ENCODE data around the gene CTTN.
A peak's percentile ranks its signal among the peaks of the same experiment; 100 is the strongest.

Gene CTTN

DNA sequence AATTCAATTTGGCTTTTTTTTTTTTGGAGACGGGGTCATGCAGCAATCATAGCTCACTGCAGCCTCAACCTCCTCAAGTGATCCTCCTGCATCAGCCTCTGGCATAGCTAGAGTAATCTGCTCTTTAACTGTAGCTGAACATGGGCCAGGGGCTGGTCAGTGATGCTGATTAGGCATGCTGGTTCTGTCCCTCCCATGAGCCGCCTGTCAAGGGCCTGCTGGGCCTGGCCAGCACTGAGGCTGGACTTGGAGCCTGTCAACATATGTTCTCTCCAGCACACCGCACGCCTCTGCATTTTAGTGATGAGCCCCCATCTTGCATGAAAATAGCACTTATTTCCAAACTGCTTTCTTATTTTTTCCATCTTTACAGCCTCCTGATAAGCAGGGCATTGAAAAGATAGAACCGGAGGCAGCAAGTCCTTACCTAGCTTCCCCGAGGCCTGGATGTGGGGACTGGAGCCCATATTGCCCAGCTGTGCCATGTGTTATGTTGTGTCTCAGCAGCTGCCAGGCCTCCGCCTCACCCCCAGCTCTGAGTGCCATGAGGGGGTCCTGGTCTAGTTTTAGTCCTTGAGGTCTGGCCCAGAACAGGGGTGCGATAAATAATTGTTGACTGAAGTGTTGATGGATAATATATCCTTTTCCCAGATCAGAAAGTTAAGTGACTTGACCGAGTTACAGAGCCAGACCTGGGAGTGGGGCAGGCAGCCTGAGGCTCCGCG is 80.0 kb downstream of the CTTN start:
- no CpG with 5 or more reads among the region's 11 CpGs for WGBS (ENCODE audit: extremely low coverage, insufficient coverage, low lambda C conversion rate)
- no peak overlapping the region for H3K4me3 ChIP-seq (ENCODE audit: low read length)

DNA sequence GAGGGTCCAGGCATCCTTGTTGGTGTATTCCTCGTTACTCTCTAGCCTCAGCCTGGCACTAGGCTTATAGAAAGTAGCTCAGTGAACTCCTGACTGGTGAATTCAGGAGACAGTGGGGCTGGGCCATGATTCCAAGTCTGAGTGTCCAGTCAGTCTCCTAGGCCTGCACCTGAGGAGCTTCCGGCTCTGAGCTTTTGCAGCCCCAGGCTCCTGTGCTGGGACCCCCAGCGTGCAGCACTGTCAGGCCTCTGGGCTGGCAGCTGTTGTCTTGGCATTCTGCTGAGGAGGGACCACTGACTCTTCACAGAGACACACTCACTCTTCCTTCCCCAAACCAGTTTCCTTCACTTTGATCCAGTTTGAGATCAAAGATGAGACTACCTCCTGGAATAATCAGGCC is 82.4 kb downstream of the CTTN start:
- no peak overlapping the region for H4K8ac ChIP-seq (ENCODE audit: low read depth, low read length)
- H3K36me3 ChIP-seq (ENCODE audit: control insufficient read depth, insufficient read depth, low read length), result no peaks in the 10 kb centered on the region
- no peak overlapping the region for H3K23ac ChIP-seq (ENCODE audit: low read length)
- no peaks in the 10 kb centered on the region for H3K4me1 ChIP-seq (ENCODE audit: control insufficient read depth, low read depth, low read length)
- no peak overlapping the region for H3K4me2 ChIP-seq (ENCODE audit: low read length)
- no peak for DNase-seq
- no peaks in the 10 kb centered on the region for H3K79me2 ChIP-seq (ENCODE audit: control insufficient read depth, insufficient read depth, low read length)
- H3K4me3 ChIP-seq (ENCODE audit: low read length), result no peak overlapping the region
- no peak overlapping the region for H4K5ac ChIP-seq (ENCODE audit: low read length)
- H3K27ac ChIP-seq (ENCODE audit: low read depth, low read length), result no peak overlapping the region
- no peak overlapping the region for H3K9ac ChIP-seq (ENCODE audit: low read length)
- H2BK120ac ChIP-seq (ENCODE audit: low read depth, low read length), result no peak overlapping the region
- H3K56ac ChIP-seq (ENCODE audit: low read length), result no peak overlapping the region
- H2AK5ac ChIP-seq (ENCODE audit: low read length), result no peak overlapping the region
- H2BK15ac ChIP-seq (replicated peaks; ENCODE audit: low read depth), result no peak overlapping the region
- no peak overlapping the region for H3K18ac ChIP-seq (ENCODE audit: low read length)
- H3K79me1 ChIP-seq (ENCODE audit: low read length), result no peaks in the 10 kb centered on the region
- WGBS (ENCODE audit: extremely low coverage, insufficient coverage, low lambda C conversion rate), result no CpG with 5 or more reads among the region's 3 CpGs
- no peak overlapping the region for H3K4ac ChIP-seq (ENCODE audit: low read depth, low read length)
- H2BK5ac ChIP-seq (ENCODE audit: low read length), result no peak overlapping the region
- no peaks in the 10 kb centered on the region for H3K27me3 ChIP-seq (ENCODE audit: insufficient read depth, low read length, poor library complexity)

More for the DNA sequence above, 80.0 kb downstream of the CTTN start:
- H3K23ac ChIP-seq (ENCODE audit: low read length), result no peak overlapping the region
- no peak overlapping the region for H3K18ac ChIP-seq (ENCODE audit: low read length)
- no peak overlapping the region for H2BK5ac ChIP-seq (ENCODE audit: low read length)
- H3K4me1 ChIP-seq (ENCODE audit: control insufficient read depth, low read depth, low read length), result no peaks in the 10 kb centered on the region
- H3K4ac ChIP-seq (ENCODE audit: low read depth, low read length), result no peak overlapping the region
- H3K79me2 ChIP-seq (ENCODE audit: control insufficient read depth, insufficient read depth, low read length), result no peaks in the 10 kb centered on the region
- no peak overlapping the region for H2BK15ac ChIP-seq (replicated peaks; ENCODE audit: low read depth)
- H3K4me2 ChIP-seq (ENCODE audit: low read length), result no peak overlapping the region
- H3K56ac ChIP-seq (ENCODE audit: low read length), result no peak overlapping the region
- H3K79me1 ChIP-seq (ENCODE audit: low read length), result no peaks in the 10 kb centered on the region
- no peaks in the 10 kb centered on the region for H3K27me3 ChIP-seq (ENCODE audit: insufficient read depth, low read length, poor library complexity)
- no peak overlapping the region for H3K27ac ChIP-seq (ENCODE audit: low read depth, low read length)
- H3K36me3 ChIP-seq (ENCODE audit: control insufficient read depth, insufficient read depth, low read length), result no peaks in the 10 kb centered on the region
- no peak overlapping the region for H4K5ac ChIP-seq (ENCODE audit: low read length)
- no peak overlapping the region for H2BK120ac ChIP-seq (ENCODE audit: low read depth, low read length)
- H2AK5ac ChIP-seq (ENCODE audit: low read length), result no peak overlapping the region
- H3K9ac ChIP-seq (ENCODE audit: low read length), result no peak overlapping the region
- no peak for DNase-seq
- H4K8ac ChIP-seq (ENCODE audit: low read depth, low read length), result no peak overlapping the region

- H2BK5ac ChIP-seq (ENCODE audit: low read length), result no peak overlapping the region
- H2AK5ac ChIP-seq (ENCODE audit: low read length), result no peak overlapping the region
- no peak overlapping the region for H3K56ac ChIP-seq (ENCODE audit: low read length)
- H4K5ac ChIP-seq (ENCODE audit: low read length), result no peak overlapping the region
- H3K27ac ChIP-seq (ENCODE audit: low read depth, low read length), result no peak overlapping the region
- H3K18ac ChIP-seq (ENCODE audit: low read length), result no peak overlapping the region
- H3K4me1 ChIP-seq (ENCODE audit: control insufficient read depth, low read depth, low read length), result no peaks in the 10 kb centered on the region
- DNase-seq, result no peak
- no peak overlapping the region for H2BK120ac ChIP-seq (ENCODE audit: low read depth, low read length)
- H2BK15ac ChIP-seq (replicated peaks; ENCODE audit: low read depth), result no peak overlapping the region
- no peak overlapping the region for H3K4me2 ChIP-seq (ENCODE audit: low read length)
- H3K4me3 ChIP-seq (ENCODE audit: low read length), result no peak overlapping the region
- H3K79me1 ChIP-seq (ENCODE audit: low read length), result no peaks in the 10 kb centered on the region
- no peak overlapping the region for H4K8ac ChIP-seq (ENCODE audit: low read depth, low read length)
- WGBS (ENCODE audit: extremely low coverage, insufficient coverage, low lambda C conversion rate), result no CpG with 5 or more reads among the region's 21 CpGs
- H3K27me3 ChIP-seq (ENCODE audit: insufficient read depth, low read length, poor library complexity), result no peaks in the 10 kb centered on the region
- H3K23ac ChIP-seq (ENCODE audit: low read length), result no peak overlapping the region
- no peaks in the 10 kb centered on the region for H3K79me2 ChIP-seq (ENCODE audit: control insufficient read depth, insufficient read depth, low read length)
- H3K36me3 ChIP-seq (ENCODE audit: control insufficient read depth, insufficient read depth, low read length), result no peaks in the 10 kb centered on the region
- no peak overlapping the region for H3K9ac ChIP-seq (ENCODE audit: low read length)
- no peak overlapping the region for H3K4ac ChIP-seq (ENCODE audit: low read depth, low read length)
Measured at GRCh38 chr11:70481625-70482528, 83.5 kb downstream of the CTTN start.

GRCh38 chr11:70482529-70482917 is 84.2 kb downstream of the CTTN start:
- Histone ChIP-seq H3K27ac (ENCODE audit: low read depth, low read length) (no peak overlapping the region), H3K79me2 (ENCODE audit: control insufficient read depth, insufficient read depth, low read length) (no peaks in the 10 kb centered on the region), H3K4me2 (ENCODE audit: low read length) (no peak overlapping the region), H2BK120ac (ENCODE audit: low read depth, low read length) (no peak overlapping the region), H2AK5ac (ENCODE audit: low read length) (no peak overlapping the region), H3K79me1 (ENCODE audit: low read length) (no peaks in the 10 kb centered on the region), H3K18ac (ENCODE audit: low read length) (no peak overlapping the region), H2BK15ac (replicated peaks; ENCODE audit: low read depth) (no peak overlapping the region), H4K8ac (ENCODE audit: low read depth, low read length) (no peak overlapping the region), H3K4me3 (ENCODE audit: low read length) (no peak overlapping the region), H3K27me3 (ENCODE audit: insufficient read depth, low read length, poor library complexity) (no peaks in the 10 kb centered on the region), H3K36me3 (ENCODE audit: control insufficient read depth, insufficient read depth, low read length) (no peaks in the 10 kb centered on the region), H4K5ac (ENCODE audit: low read length) (no peak overlapping the region), H2BK5ac (ENCODE audit: low read length) (no peak overlapping the region), H3K56ac (ENCODE audit: low read length) (no peak overlapping the region), H3K4me1 (ENCODE audit: control insufficient read depth, low read depth, low read length) (no peaks in the 10 kb centered on the region), H3K9ac (ENCODE audit: low read length) (no peak overlapping the region), H3K23ac (ENCODE audit: low read length) (no peak overlapping the region), H3K4ac (ENCODE audit: low read depth, low read length) (no peak overlapping the region)
- DNase-seq, result no peak
- no CpG with 5 or more reads among the region's 12 CpGs for WGBS (ENCODE audit: extremely low coverage, insufficient coverage, low lambda C conversion rate)

DNA sequence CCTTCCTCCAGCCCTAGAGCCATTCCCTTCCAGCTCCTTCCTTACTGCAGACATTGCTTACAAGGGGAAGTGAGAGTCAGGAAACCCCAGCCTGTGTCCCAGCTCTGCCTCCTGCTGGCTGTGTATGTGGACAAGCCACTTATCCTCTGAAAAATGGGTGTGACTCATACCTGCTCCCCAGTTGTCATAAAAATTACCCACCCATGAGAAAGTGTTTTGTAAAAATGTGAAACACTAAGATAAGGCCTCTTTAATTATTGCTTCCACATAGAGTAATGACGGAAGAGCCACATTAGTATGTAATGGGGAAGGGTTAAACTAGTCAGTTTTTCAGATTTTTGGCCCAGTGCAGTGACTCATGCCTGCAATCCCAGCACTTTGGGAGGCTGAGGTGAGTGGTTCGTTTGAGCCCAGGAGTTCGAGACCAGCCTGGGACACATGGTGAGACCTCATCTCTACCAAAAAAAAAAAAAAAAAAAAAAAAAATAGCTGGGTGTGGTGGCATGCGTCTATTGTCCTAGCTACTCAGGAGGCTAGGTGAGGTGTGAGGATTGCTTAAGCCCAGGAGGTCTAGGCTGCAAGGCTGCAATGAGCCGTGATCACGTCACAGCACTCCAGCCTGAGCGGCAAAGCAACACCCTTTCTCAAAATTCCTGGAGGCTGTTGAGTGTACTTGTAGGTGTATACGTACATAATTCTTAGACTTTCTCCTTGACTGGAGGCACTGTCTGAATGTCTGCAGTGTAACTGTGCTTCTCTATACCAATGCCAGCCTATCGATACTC is 84.9 kb downstream of the CTTN start:
- H3K27ac ChIP-seq (ENCODE audit: low read depth, low read length), result no peak overlapping the region
- H3K4me3 ChIP-seq (ENCODE audit: low read length), result no peak overlapping the region
- no peak overlapping the region for H2BK120ac ChIP-seq (ENCODE audit: low read depth, low read length)
- no peaks in the 10 kb centered on the region for H3K27me3 ChIP-seq (ENCODE audit: insufficient read depth, low read length, poor library complexity)
- H4K8ac ChIP-seq (ENCODE audit: low read depth, low read length), result no peak overlapping the region
- H3K9ac ChIP-seq (ENCODE audit: low read length), result no peak overlapping the region
- H3K4me1 ChIP-seq (ENCODE audit: control insufficient read depth, low read depth, low read length), result no peaks in the 10 kb centered on the region
- no peak overlapping the region for H2BK5ac ChIP-seq (ENCODE audit: low read length)
- no peak overlapping the region for H3K4me2 ChIP-seq (ENCODE audit: low read length)
- no peak overlapping the region for H2AK5ac ChIP-seq (ENCODE audit: low read length)
- H3K23ac ChIP-seq (ENCODE audit: low read length), result no peak overlapping the region
- no peak overlapping the region for H2BK15ac ChIP-seq (replicated peaks; ENCODE audit: low read depth)
- DNase-seq, result peak; percentile 68
- no peak overlapping the region for H4K5ac ChIP-seq (ENCODE audit: low read length)
- no peaks in the 10 kb centered on the region for H3K36me3 ChIP-seq (ENCODE audit: control insufficient read depth, insufficient read depth, low read length)
- no CpG with 5 or more reads among the region's 9 CpGs for WGBS (ENCODE audit: extremely low coverage, insufficient coverage, low lambda C conversion rate)
- no peak overlapping the region for H3K56ac ChIP-seq (ENCODE audit: low read length)
- H3K79me2 ChIP-seq (ENCODE audit: control insufficient read depth, insufficient read depth, low read length), result no peaks in the 10 kb centered on the region
- no peak overlapping the region for H3K4ac ChIP-seq (ENCODE audit: low read depth, low read length)
- no peak overlapping the region for H3K18ac ChIP-seq (ENCODE audit: low read length)
- H3K79me1 ChIP-seq (ENCODE audit: low read length), result no peaks in the 10 kb centered on the region
